HG03097 (cell line): ENCODE results near the gene GMEB2.

Experiments
- ATAC-seq: cut with Tn5 transposase; IDR thresholded peaks from one replicate; pipeline ENCODE4 v1.9.1; 2021; ENCODE audit not compliant: unreplicated experiment, low FRiP score

The GMEB2 gene

DNA sequence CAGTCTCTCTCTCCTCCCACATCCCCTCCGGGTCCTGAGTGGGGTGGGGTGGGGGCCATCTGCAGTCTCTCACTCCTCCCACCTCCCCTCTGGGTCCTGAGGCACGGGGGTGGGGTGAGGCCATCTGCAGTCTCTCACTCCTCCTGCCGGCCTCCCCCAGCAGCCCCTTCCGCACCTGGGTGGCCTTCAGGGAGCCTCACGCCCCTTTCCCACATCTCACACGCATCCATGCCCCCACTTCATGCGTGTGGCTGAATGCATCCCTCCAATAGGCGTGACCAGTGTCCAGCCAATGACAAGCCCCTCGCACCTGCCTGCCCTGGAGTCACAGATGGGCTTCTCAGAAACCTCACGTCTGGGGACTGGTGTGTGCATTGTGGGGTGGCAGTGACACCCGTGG lies 78.4 kb downstream of the GMEB2 start:
- ATAC-seq: no peak

DNA sequence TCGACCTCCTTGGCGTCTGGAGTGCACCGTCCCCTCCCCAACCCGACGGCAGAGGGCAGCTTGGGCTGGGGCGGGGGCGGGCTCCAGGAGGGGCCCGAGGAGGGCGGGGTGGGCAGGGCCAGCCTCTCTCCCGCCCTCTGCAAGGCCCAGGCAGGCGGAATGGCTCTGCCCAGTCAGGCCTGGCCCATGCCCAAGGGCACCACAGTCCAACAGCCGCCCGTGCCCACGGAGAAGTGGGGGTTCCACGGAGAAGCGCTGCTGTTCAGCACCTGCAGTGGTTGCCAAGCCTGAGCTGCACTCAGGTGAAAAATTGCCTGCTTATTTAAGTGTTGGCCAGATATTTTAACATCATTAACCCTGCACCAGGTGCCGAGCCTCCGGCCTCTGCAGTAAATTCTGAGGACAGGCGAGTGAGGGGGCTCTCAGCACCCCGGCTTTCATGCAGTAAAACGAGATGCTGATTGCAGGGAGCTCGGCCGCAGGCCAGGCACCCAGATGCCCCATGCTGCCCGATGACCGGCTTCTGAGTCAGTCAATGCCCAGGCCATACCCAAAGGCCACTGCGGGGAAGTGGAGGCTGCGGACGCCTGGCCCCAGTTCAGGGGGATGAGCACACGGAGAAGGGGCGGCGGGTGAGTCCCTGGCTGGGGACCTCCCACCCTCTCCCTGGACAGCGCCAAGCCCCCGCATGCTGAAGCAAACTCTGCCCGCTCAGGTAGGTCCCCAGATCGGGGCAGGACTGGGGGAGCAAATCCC lies 79.0 kb downstream of the GMEB2 start, which contains the start of gene SRMS:
TSS of gene SRMS (minus strand) at position 25 of the 756 bp plus-strand sequence. CDS start 286 bp downstream, outside the sequence.
- no peak for ATAC-seq

DNA sequence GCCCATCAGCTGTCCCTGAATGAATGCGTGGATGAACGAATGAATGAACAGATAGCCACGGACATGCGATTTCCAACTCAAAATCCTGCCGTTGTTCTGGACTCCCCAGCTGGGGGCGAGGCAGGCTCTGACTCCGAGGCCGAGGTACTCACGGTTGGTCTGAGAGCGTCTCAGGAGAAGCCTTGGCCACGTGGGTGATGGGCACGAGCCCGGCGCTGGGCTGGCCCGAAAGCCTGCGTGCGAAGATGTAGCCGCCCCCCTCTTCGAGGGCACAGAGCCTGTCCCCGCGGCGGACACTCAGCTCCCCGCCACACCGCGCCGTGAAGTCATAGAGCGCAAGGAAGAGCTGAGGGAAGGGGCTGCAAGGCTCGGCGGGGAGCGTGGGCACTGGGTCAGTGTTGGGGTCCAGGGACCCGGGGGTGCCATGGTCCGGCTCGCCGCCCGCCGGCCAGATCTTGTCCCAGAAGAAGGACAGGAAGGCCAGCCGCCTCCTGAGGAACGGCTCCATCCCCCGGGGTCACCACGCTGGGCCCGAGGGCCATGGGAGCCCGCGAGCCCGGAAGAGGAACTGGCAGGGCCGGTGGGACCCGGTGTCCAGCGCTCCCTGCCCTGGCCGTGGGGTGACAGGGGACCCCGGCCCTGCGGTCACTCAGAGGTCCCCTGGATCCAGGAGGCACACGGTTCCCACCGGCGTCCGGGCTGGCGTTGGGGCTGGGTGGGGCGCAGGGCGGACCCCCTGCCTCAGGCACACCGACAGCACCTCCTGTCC lies 79.8 kb downstream of the GMEB2 start:
- no peak for ATAC-seq

DNA sequence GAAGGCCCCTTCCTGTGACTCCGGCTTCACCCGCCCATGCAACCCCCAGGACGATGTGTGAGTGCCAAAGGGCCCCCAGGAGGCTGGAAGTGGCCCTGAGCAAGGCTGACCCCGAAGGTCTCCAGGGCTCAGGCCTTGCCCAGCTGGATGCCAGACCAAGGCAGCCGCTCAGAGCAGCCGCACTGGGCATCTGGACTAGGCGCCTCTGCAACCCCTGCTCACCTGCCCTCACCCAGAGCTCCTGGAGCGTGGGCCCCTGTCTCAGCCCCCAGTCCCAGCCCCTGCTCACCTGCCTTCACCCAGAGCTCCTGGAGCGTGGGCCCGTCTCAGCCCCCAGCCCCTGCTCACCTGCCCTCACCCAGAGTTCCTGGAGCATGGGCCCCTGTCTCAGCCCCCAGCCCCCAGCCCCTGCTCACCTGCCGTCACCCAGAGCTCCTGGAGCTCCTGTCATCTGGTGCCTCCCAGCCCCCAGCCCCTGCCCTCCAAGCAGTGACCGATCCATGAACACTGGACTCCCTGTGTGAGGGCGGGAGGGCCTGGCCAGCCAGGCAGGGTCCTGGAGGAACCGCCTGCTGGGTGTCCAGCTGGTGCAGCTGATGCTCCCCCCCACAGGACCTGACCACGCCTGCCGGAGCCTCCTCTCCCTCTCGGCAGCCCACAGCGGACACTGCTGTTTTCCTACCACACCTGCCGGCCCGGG lies 80.5 kb downstream of the GMEB2 start:
- ATAC-seq: no peak

DNA sequence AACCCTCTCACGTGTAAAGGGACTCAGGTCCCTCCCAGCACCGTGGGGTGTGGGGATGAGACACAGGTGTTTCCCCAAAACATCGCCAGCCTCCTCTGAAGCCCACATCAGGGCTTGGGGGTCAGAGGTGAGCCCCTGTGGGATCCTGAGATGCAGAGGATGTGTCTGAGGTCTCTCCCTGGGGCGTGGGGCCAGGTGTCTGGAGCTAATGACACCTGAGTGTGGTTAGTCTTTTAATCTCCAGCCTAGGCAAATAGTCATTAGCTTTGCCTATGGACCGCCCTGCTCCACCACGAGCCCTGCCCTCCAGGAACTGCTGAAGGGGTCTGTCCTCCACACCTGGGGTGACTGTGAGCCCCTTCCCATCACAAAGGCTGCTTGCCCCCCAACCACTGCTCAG lies 81.1 kb downstream of the GMEB2 start:
- no peak for ATAC-seq

DNA sequence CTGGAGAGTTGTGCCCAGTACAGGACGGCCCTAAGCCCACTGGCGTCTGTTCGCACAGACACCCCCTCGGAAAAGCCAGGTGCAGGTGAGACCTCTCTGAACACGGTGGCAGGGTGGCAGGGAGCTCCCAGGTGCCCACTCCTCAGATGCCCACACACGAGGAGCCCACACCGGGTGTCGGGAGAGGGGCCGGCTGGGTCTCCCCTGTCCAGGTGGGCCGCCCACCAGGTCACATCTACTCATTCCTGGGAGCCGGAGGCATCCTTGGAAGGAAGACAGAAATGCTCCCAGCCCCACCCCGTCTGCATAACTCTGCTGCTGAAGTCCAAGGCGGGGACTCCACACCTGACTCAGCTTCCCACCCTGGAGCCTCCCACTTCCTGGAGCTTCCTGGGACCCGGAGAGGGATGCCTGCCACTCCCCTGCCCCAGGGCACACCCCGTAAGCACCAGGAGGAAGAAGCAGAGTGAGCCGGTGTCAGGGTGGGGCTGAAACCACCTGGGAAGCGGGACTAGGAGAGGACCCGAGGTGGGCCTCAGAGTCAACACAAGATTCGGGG lies 81.9 kb downstream of the GMEB2 start:
- no peak for ATAC-seq

DNA sequence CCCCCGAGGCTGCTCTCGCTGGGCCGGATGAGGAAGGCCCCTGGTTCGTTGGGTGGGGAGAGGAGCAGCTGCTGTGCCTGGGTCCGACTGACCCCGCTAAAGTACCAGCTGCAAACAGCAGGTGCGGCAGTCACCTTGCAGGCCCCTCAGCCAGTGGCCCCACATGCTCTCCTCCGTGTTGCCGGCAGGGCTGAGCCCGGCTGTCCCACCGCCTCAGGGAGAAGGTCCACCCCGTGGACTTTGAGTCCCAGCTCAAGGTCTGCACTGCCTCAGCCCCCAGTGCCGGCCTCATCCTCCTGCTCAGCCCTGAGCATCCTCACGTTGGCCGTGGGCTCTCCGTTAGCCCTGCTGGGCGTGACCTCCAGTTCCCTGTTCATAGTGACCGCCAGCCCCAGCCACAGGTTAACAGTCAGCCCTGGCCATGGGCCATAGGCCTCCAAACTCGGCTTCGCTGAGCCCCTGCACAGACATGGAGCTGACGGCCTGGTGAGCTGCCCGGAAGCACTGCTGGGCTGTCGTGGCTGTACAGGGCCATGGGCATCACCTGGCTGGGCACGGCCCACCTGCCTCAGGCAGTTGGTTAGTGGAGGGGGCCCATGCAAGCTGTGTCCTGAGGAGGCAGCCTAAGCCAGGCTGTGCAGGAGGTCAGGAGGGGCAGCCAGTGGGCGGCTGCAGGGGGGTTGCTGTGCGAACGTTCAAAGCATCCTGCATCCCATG lies 82.5 kb downstream of the GMEB2 start:
- ATAC-seq: no peak

DNA sequence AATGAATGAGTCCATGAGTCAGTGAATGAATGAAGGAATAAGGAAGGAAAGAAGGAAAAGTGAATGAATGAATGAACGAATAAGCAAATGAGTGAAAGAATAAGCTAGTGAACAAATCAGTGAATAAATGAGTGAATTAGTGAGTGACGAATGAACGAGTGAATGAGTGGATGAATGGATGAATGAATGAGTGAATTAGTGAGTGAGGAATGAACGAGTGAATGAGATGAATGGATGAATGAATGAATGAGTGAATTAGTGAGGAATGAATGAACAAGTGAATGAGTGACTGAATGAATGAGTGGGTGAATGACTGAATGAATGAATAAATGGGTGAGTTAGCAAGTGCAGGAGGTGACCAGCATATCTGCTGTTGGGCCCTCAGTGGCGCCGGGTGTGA lies 83.2 kb downstream of the GMEB2 start:
- ATAC-seq: no peak

DNA sequence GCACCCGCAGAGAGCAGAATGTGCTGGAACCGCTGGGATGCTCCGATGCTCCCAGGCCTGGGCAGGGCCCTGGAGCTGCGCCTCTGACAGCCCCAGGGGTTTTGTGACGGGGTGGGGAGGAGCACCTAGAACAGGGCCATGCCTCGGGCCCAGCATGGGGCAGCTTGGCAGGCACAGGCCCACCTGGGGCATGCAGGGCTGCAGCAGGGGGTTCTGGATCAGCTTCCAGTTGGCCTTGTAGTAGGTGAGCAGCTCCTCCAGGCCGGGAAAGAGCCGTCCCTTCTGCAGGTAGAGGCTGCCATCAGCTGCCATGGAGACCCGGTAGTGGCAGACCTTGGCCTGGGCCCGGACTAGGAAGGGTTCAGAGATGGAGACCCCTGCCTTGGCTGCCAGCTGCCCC lies 83.8 kb downstream of the GMEB2 start:
- ATAC-seq: no peak

DNA sequence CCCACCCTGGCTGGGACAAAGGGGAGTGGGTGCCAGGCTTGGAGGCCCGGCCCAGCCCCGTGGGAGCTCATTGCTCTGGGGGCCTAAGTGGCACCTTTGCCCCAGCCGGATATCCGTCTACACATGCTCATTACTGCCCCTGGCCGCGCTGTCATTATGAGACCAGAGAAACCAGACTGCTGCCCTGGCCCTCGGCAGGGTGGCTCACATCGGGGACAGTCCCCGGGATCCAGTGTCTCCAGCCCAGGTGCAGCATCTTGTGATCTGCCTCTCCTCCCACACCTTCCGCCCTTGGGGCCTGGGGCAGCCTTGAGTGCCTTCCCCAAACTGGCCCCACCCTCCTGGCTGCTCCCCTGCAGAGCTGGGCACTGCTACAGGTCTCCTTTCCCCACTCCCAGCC lies 84.2 kb downstream of the GMEB2 start:
- ATAC-seq: no peak

DNA sequence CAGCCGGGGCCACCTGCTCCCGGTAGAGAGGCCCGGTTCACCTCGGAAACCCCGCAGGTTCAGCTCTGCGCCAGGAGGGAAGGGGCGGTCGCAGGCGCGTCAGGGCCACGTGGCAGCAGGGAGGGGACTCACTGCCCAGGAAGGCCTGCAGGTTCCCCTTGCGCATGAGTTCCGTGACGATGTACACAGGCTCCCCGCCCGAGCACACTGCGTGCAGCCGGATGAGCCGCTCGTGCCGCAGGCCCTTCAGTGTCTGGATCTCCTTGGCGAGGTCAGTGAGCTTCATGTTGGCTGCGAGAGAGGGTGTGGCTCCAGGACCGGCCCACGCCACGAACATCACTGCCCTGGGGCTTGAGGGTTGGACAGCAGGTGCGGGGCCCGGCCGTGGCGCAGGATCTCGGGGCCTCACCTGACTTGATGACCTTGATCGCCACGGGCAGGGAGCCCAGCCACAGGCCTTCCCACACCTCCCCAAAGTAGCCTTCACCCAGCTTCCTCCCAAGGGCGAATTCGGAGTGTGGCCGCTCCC lies 84.8 kb downstream of the GMEB2 start:
- no peak for ATAC-seq

DNA sequence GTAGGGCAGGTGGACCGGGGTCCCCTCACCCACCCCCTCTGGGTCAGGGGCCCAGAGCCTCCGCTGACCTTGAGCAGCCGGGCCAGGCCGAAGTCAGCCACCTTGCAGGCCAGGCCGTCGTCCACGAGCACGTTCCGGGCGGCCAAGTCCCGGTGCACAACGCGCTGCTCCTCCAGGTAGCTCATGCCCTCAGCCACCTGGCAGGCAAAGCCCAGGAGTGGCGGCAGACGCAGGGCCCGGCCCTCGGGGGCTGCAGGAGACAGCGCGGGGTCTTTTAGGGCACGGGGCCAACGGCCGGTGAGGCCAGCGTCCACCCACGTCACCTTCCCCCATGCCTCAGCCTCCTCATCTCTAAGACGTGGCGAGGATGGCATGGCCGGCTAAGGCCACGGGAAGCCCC lies 85.5 kb downstream of the GMEB2 start:
- no peak for ATAC-seq

DNA sequence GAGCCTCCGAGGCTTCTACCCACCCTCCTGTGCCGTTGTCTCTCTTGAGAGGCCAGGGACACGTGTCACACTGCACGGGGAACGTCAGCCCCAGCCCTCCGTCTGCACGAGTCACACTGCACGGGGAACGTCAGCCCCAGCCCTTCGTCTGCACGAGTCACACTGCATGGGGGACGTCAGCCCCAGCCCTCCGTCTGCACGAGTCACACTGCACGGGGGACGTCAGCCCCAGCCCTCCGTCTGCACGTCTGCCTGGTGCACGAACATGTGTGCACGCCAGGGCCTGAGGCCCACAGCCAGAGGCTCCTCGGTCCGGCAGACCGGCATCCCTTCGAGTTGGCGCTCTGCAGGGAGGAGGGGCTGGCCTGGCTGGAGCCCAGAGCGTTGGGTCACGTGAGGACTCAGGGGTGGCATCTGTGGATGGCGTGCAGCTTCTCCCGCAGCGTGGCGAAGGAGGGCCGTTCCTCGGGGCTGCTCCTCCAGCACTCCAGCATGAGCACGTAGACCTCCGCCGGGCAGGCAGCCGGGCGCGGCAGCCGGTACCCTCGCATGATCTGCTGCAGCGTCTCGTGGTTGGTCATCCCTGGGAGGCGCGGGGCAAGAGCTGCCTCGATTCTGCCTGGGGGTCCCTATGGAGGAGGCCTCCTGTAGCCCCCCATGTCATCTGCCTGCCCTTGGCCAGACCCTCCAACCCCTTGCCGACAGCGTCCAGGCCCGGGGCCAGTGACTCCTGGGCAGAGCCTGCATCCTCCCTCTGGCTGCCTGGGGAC lies 86.3 kb downstream of the GMEB2 start:
- no peak for ATAC-seq

DNA sequence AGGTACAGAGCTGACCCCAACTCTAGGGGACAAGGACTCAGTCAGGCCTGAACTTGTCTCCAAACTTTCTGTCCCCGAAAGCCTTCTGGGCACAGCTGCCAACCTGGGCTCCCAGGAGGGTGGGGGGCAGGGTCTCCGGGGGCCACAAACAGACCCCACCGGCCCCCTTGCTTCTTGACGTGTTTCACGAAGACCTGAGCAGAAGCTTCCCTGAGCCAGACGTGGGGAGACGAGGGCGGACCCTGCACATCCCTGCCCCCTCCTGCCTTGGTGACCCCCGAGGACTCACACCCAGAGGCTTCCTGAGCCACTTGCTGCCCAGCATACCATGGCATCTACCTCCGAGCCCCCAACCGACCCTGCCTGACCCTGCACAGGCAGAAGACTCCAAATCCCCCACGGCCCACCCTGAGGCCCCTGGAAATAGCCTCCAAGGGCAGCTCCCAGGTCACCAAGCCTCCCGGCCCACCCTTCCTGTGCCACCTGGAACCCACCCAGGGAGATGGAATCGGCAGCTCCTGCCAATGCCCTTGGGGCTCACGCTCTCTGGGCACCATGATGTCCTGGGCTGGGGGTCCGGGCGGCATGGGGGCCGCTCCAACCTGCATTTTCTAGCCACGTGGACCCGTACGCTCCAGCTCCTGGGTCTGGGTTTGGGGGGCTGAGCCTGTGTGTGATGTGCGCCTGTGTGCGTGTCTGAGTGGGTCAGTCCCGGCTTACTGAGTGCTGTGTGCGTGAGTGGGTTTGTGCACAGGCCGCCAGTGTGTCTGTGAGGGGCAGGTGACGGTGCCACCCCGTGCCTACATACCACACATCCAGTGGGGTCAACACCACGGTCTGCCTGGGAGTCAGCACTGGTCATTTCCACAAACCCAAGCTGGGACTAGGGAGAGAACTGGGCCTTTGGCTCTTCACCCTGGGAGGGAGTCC lies 87.2 kb downstream of the GMEB2 start:
- no peak for ATAC-seq

DNA sequence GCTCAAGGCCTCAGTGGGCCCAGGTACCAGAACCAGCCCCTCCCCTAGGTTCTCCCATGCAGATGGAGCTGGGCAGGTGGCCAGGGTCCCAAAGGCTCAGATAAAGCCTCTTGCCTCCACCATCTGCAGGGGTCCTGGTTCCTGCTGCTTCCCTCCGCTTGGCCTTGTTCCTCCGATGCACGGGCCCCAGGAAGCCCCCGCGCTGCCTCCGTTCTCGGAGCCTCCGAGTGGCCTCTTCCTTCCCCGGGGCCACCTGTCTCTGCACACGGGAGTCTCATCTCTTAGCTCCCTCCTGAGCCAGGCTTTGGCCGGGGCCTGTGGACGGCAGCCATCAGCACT lies 87.8 kb downstream of the GMEB2 start:
- ATAC-seq: no peak

DNA sequence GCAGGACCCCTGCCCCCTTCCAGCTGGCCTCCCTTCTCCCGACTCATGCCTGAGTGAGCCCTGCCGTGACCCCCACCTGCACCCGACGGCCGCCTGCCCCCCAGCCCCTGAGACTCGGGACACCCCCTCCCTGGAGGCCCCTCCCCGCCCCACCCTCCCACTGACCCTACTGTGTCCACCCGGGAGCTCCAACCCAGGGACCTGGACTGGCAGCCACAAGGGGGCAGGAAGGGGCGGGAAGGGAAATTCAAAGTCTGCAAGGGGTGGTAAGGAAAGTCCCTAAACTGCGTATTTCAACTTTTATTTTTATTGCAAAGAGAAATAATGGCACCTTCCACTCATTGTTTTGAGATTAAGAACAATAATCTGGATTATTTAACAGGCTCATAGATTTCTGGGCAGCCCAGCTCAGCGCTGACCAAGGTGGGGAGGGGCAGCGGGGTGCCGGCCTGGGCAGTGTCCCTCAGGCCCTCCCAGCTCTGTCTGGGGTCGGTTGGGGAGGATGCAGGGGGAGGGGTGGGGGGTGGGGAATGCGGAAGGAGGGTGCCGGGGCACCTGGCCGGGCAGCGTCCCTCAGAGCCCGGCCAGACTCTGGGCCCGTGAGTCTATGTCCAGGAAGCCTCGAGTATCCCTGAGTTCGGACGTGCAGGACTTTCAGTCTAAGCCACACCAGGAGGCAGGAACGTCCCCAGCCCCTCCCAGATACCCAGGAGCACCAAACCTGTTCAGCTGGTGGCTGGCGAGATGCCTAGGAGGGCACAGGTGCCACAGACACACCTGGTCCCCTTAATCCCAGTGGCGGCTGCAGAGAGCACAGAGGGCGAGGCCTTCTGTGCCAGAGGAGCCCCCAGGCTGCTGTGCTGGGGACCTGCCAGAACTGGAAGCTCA lies 88.5 kb downstream of the GMEB2 start:
- ATAC-seq: no peak
